Measurements from ENCODE around the gene SUCLG1. TPM values are rescaled to one million over a fixed set of nuclear protein-coding genes. Genes with fewer than 3 reads are reported as not detected.

The SUCLG1 gene
- total and polyA plus RNA-seq, 3 donors from 2014 or later, result 48.0 to 80.4 (median 50.6) TPM

GRCh38 chr2:84452624-84453023 is 6.5 kb downstream of the SUCLG1 start:
- Histone ChIP-seq H3K9me3 (no peaks in the 10 kb centered on the region), H3K27me3 (no peaks in the 10 kb centered on the region), H3K4me1 (peaks cover 7% of the 10 kb centered on the region), H3K27ac (no peak overlapping the region), H3K4me3 (no peak overlapping the region), H3K36me3 (ENCODE audit: low read depth, missing control alignments) (no peaks in the 10 kb centered on the region)
- TF ChIP-seq, protein P1, sequence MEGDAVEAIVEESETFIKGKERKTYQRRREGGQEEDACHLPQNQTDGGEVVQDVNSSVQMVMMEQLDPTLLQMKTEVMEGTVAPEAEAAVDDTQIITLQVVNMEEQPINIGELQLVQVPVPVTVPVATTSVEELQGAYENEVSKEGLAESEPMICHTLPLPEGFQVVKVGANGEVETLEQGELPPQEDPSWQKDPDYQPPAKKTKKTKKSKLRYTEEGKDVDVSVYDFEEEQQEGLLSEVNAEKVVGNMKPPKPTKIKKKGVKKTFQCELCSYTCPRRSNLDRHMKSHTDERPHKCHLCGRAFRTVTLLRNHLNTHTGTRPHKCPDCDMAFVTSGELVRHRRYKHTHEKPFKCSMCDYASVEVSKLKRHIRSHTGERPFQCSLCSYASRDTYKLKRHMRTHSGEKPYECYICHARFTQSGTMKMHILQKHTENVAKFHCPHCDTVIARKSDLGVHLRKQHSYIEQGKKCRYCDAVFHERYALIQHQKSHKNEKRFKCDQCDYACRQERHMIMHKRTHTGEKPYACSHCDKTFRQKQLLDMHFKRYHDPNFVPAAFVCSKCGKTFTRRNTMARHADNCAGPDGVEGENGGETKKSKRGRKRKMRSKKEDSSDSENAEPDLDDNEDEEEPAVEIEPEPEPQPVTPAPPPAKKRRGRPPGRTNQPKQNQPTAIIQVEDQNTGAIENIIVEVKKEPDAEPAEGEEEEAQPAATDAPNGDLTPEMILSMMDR (IDR thresholded peaks at IDR 0.05), result no peak
- TF ChIP-seq POLR2A (IDR thresholded peaks at IDR 0.05), result no peak
- WGBS, 2 donors, result 91 to 93% methylated on average over 3 of the region's 3 CpGs
- DNase-seq, result no peak
- intact Hi-C loops (cut with DNase I; ENCODE audit: low total_unique reads), result no loop called here

DNA sequence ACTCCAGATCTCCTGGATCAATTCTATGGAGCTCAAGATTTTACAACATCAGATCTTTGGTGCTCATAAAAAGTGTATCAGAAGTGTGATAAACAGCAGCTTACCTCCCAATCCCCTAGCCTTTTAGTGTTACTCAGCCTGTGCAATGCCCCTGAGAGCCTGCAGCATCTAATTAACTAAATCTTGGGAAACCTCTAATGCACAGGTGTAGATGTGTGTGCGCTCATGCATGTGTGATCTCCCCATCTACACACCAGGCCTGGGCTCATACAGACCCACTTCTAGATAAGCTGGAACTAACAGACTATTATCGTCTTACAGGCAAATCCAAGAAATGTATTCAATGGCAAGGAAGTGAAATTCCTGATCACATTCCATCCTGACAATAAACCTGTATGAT is 7.5 kb downstream of the SUCLG1 start:
- DNase-seq, result no peak
- Histone ChIP-seq H3K9me3 (no peaks in the 10 kb centered on the region), H3K27ac (no peak overlapping the region), H3K4me3 (no peak overlapping the region), H3K27me3 (no peaks in the 10 kb centered on the region), H3K36me3 (ENCODE audit: low read depth, missing control alignments) (no peaks in the 10 kb centered on the region), H3K4me1 (no peaks in the 10 kb centered on the region)
- TF ChIP-seq, protein P1 (IDR thresholded peaks at IDR 0.05), result no peak
- TF ChIP-seq POLR2A (IDR thresholded peaks at IDR 0.05), result no peak
- intact Hi-C loops (cut with DNase I; ENCODE audit: low total_unique reads), result no loop called here
- WGBS, 2 donors, result 93 to 100% methylated on average over 2 of the region's 2 CpGs

- H3K27ac ChIP-seq, result no peak overlapping the region
- H3K9me3 ChIP-seq, result no peaks in the 10 kb centered on the region
- no peak overlapping the region for H3K4me3 ChIP-seq
- intact Hi-C loops (cut with DNase I; ENCODE audit: low total_unique reads), result no loop called here
- H3K36me3 ChIP-seq (ENCODE audit: low read depth, missing control alignments), result no peaks in the 10 kb centered on the region
- H3K27me3 ChIP-seq, result no peaks in the 10 kb centered on the region
- TF ChIP-seq POLR2A (IDR thresholded peaks at IDR 0.05), result no peak
- TF ChIP-seq, protein P1 (IDR thresholded peaks at IDR 0.05), result no peak
- no peaks in the 10 kb centered on the region for H3K4me1 ChIP-seq
- DNase-seq, result no peak
- 84 to 93% methylated on average over 2 of the region's 2 CpGs for WGBS, 2 donors
Observed at GRCh38 chr2:84450288-84451227, 8.5 kb downstream of the SUCLG1 start.

- Histone ChIP-seq H3K27ac (no peak overlapping the region), H3K36me3 (ENCODE audit: low read depth, missing control alignments) (no peaks in the 10 kb centered on the region), H3K27me3 (no peaks in the 10 kb centered on the region), H3K9me3 (no peaks in the 10 kb centered on the region), H3K4me3 (no peak overlapping the region), H3K4me1 (no peaks in the 10 kb centered on the region)
- intact Hi-C loops (cut with DNase I; ENCODE audit: low total_unique reads), result no loop called here
- no peak for DNase-seq
- WGBS, 2 donors, result 87 to 88% methylated on average over 6 of the region's 6 CpGs
- TF ChIP-seq, protein P1 (IDR thresholded peaks at IDR 0.05), result no peak
- no peak for TF ChIP-seq POLR2A (IDR thresholded peaks at IDR 0.05)
Observed at GRCh38 chr2:84449711-84450110, 9.4 kb downstream of the SUCLG1 start.

Measured in testis (tissue), 3 donors.